HG03520 (cell line): Measurements from ENCODE around the gene DNAH17.

Experiments used
- ATAC-seq: cut with Tn5 transposase; IDR thresholded peaks from one replicate; pipeline ENCODE4 v1.9.1; 2021; ENCODE audit warnings: mild to moderate bottlenecking, moderate library complexity; ENCODE audit not compliant: unreplicated experiment

Gene DNAH17

GRCh38 chr17:78607038-78607437 lies 29.8 kb upstream of the DNAH17 start:
- no peak for ATAC-seq

GRCh38 chr17:78605886-78606285 lies 28.7 kb upstream of the DNAH17 start:
- ATAC-seq, result no peak

- ATAC-seq, result no peak
Observed at GRCh38 chr17:78605429-78605828, 28.2 kb upstream of the DNAH17 start.

- ATAC-seq, result no peak
Observed at GRCh38 chr17:78602246-78602645, 25.1 kb upstream of the DNAH17 start.

GRCh38 chr17:78601577-78602190 lies 24.5 kb upstream of the DNAH17 start:
- ATAC-seq, result no peak

GRCh38 chr17:78600181-78600721 lies 23.1 kb upstream of the DNAH17 start:
- no peak for ATAC-seq

- no peak for ATAC-seq
Observed at GRCh38 chr17:78599419-78599818, 22.2 kb upstream of the DNAH17 start.

- ATAC-seq, result no peak
Observed at GRCh38 chr17:78598013-78598471, 20.8 kb upstream of the DNAH17 start.

- no peak for ATAC-seq
Observed at GRCh38 chr17:78596871-78597764, 19.9 kb upstream of the DNAH17 start.

GRCh38 chr17:78595135-78595810 lies 18.1 kb upstream of the DNAH17 start:
- ATAC-seq, result no peak

- no peak for ATAC-seq
Observed at GRCh38 chr17:78592991-78593329, 15.8 kb upstream of the DNAH17 start.

- ATAC-seq, result no peak
Observed at GRCh38 chr17:78591263-78591671, 14.1 kb upstream of the DNAH17 start.

GRCh38 chr17:78589885-78590284 lies 12.7 kb upstream of the DNAH17 start:
- no peak for ATAC-seq

- no peak for ATAC-seq
Observed at GRCh38 chr17:78589031-78589675, 12.0 kb upstream of the DNAH17 start.

GRCh38 chr17:78588258-78589030 lies 11.2 kb upstream of the DNAH17 start:
- ATAC-seq, result no peak

- no peak for ATAC-seq
Observed at GRCh38 chr17:78585006-78585630, 7.9 kb upstream of the DNAH17 start.

- no peak for ATAC-seq
Observed at GRCh38 chr17:78583091-78583490, 5.9 kb upstream of the DNAH17 start.

- ATAC-seq, result no peak
Observed at GRCh38 chr17:78581304-78581703, 4.1 kb upstream of the DNAH17 start.

GRCh38 chr17:78580277-78580804 lies 3.1 kb upstream of the DNAH17 start:
- ATAC-seq, result no peak
